ENCODE results near the gene KPNB1.

The KPNB1 gene

GRCh38 chr17:47649153-47649971 lies at the start of gene KPNB1:
Gene KPNB1, plus strand, starts transcription at chr17:47649919. Its CDS starts 326 bp downstream, at chr17:47650245.
- H3K27ac Mint-ChIP-seq, result peak within 1 kb of the TSS; percentile 99
- peaks cover 22% of the 10 kb centered on the region for H3K36me3 Mint-ChIP-seq
- no peaks in the 10 kb centered on the region for H3K9me3 Mint-ChIP-seq (ENCODE audit: low read depth)
- peak within 1 kb of the TSS; percentile 99 for H3K4me3 Mint-ChIP-seq
- peaks cover 55% of the 10 kb centered on the region for H3K4me1 Mint-ChIP-seq (ENCODE audit: low read depth)
- H3K27me3 Mint-ChIP-seq, result no peaks in the 10 kb centered on the region

DNA sequence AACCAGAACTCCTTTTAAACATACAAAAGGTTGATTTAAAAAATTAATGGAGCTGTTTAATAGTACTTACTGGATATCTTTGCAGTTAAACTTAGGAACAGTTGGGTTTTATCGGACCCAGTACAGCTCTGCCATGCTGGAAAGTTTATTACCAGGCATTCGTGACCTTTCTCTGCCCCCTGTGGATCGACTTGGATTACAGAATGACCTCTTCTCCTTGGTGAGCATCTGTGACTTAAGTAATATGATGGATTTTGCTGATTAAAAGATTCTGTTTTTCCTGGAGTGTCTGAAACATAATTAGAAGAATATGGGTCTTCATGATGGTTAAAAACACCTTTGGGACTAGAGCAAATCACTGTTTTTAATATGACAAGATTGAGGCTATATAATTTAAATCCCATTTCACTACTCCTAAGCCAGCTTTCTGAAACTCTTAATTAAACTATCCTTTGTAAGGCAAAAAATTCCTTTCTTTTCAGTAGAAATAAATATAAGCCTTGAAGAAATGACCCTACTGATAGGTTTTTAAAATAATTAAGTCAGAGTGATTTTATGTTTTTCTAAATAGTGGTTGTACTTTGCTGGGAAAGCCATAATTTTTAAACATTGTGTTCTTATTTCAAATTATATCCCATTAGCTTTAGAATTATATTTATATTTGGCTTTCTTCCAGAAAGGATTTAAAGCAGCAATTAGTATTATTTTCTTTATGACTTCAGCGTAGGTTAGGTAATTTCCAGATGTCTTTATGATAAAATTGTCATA lies 45.7 kb upstream of the KPNB1 start:
- Mint-ChIP-seq H3K4me3 (no peak overlapping the region), H3K4me1 (ENCODE audit: low read depth) (no peaks in the 10 kb centered on the region), H3K27ac (no peak overlapping the region), H3K9me3 (ENCODE audit: low read depth) (no peaks in the 10 kb centered on the region), H3K36me3 (peaks cover 9% of the 10 kb centered on the region), H3K27me3 (no peaks in the 10 kb centered on the region)

DNA sequence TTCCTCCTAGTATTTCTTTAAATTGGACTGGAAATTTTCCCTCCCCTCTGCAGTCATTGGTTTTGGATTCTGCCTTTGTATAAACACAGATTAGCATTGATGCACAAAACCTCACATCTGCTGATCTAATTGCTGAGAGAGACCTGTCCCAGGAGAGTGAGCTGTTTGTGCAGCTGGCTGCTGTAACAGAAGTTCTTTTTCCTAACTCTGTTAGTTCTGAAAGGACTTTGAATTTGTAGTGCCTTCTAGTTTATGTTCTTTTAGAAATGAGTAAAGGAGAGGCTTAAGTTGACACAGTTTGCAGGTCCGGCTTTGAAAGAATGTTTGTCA lies 45.2 kb upstream of the KPNB1 start:
- Mint-ChIP-seq H3K36me3 (peaks cover 9% of the 10 kb centered on the region), H3K4me1 (ENCODE audit: low read depth) (no peaks in the 10 kb centered on the region), H3K27me3 (no peaks in the 10 kb centered on the region), H3K9me3 (ENCODE audit: low read depth) (no peaks in the 10 kb centered on the region), H3K27ac (no peak overlapping the region), H3K4me3 (no peak overlapping the region)

- Mint-ChIP-seq H3K27ac (no peak overlapping the region), H3K36me3 (peaks cover 9% of the 10 kb centered on the region), H3K27me3 (no peaks in the 10 kb centered on the region), H3K4me1 (ENCODE audit: low read depth) (no peaks in the 10 kb centered on the region), H3K4me3 (no peak overlapping the region), H3K9me3 (ENCODE audit: low read depth) (no peaks in the 10 kb centered on the region)
These were observed 44.7 kb upstream of the KPNB1 start for GRCh38 chr17:47605011-47605410.

DNA sequence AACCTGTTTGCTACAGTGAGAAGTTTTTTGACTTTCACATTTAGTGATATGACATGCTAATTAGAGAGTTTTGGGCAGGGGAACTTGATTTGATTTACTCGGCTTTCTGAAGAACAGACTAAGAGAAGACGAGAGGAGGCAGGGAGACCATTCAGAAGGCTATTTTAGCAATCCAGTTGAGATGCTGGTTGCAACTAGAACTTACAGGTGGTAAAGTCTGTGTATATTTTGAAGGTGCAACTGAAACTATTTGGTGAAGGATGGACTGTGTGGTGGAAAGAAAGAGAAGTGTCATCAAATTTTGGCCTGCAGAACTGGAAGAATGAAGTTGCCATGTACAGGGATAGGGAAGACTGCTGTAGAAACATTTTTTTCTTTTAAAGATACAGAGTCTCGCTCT lies 42.2 kb upstream of the KPNB1 start:
- no peaks in the 10 kb centered on the region for H3K9me3 Mint-ChIP-seq (ENCODE audit: low read depth)
- H3K4me1 Mint-ChIP-seq (ENCODE audit: low read depth), result no peaks in the 10 kb centered on the region
- H3K4me3 Mint-ChIP-seq, result no peak overlapping the region
- H3K27ac Mint-ChIP-seq, result peak overlapping the region; percentile 72
- no peaks in the 10 kb centered on the region for H3K27me3 Mint-ChIP-seq
- H3K36me3 Mint-ChIP-seq, result peaks cover 9% of the 10 kb centered on the region

DNA sequence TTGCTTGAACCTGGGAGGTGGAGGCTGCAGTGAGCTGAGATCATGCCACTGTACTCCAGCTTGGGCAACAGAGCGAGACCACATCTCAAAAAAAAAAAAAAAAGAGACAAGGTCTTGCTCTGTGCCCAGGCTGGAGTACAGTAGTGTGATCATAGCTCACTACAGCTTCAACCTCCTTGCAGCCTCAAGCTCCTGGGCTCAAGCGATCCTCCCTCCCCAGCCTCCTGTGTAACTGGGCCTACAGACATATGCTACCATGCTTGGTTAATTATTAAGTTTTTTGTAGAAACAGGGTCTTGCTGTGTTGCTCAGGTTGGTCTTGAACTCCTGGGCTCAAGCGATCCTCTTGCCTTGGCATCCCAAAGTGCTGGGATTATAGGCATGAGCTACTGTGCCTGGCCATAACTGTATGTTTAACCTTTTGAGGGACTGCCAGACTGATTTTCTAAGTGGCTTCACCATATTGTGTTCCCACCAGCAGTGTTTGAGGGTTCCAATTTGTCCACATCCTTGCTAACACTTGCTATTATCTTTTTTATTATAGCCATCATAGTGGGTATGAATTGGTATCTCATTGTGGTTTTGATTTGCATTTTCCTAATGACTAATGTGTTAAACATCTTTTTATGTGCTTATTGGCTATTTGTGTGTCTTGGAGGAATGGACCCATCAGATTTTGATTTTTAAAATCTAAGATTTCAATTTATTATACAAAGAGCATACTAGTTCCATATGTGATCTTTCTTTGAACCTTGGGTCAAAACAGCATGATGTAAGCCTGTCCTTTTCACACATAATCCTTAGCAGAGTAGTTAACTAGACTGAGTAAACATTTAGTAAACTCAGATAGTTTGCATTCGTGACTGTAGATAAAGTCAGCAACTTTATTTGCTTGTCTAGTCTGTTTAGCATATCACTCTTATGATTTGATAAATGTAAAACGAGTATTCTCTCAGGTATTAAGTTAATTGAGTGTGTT lies 38.1 kb upstream of the KPNB1 start:
- H3K9me3 Mint-ChIP-seq (ENCODE audit: low read depth), result no peaks in the 10 kb centered on the region
- H3K27me3 Mint-ChIP-seq, result no peaks in the 10 kb centered on the region
- no peak overlapping the region for H3K4me3 Mint-ChIP-seq
- H3K27ac Mint-ChIP-seq, result peak overlapping the region; percentile 46
- H3K36me3 Mint-ChIP-seq, result peaks cover 6% of the 10 kb centered on the region
- H3K4me1 Mint-ChIP-seq (ENCODE audit: low read depth), result no peaks in the 10 kb centered on the region

GRCh38 chr17:47615766-47616424 lies 33.8 kb upstream of the KPNB1 start:
- no peak overlapping the region for H3K4me3 Mint-ChIP-seq
- H3K27me3 Mint-ChIP-seq, result no peaks in the 10 kb centered on the region
- H3K36me3 Mint-ChIP-seq, result peaks cover 14% of the 10 kb centered on the region
- peaks cover 9% of the 10 kb centered on the region for H3K4me1 Mint-ChIP-seq (ENCODE audit: low read depth)
- no peaks in the 10 kb centered on the region for H3K9me3 Mint-ChIP-seq (ENCODE audit: low read depth)
- peak overlapping the region; percentile 66 for H3K27ac Mint-ChIP-seq

- no peak overlapping the region for H3K4me3 Mint-ChIP-seq
- no peaks in the 10 kb centered on the region for H3K9me3 Mint-ChIP-seq (ENCODE audit: low read depth)
- H3K27ac Mint-ChIP-seq, result no peak overlapping the region
- no peaks in the 10 kb centered on the region for H3K27me3 Mint-ChIP-seq
- H3K36me3 Mint-ChIP-seq, result peaks cover 14% of the 10 kb centered on the region
- H3K4me1 Mint-ChIP-seq (ENCODE audit: low read depth), result peaks cover 14% of the 10 kb centered on the region
These were observed 31.3 kb upstream of the KPNB1 start for GRCh38 chr17:47618410-47618809.

- Mint-ChIP-seq H3K4me1 (ENCODE audit: low read depth) (peaks cover 14% of the 10 kb centered on the region), H3K36me3 (peaks cover 20% of the 10 kb centered on the region), H3K4me3 (peak overlapping the region; percentile 35), H3K27me3 (no peaks in the 10 kb centered on the region), H3K9me3 (ENCODE audit: low read depth) (no peaks in the 10 kb centered on the region), H3K27ac (peak overlapping the region; percentile 82)
These were observed 29.0 kb upstream of the KPNB1 start for GRCh38 chr17:47620503-47621245.

- Mint-ChIP-seq H3K9me3 (ENCODE audit: low read depth) (no peaks in the 10 kb centered on the region), H3K4me3 (no peak overlapping the region), H3K27ac (peak overlapping the region; percentile 82), H3K27me3 (no peaks in the 10 kb centered on the region), H3K36me3 (peaks cover 20% of the 10 kb centered on the region), H3K4me1 (ENCODE audit: low read depth) (peaks cover 14% of the 10 kb centered on the region)
These were observed 28.2 kb upstream of the KPNB1 start for GRCh38 chr17:47621293-47622179.

DNA sequence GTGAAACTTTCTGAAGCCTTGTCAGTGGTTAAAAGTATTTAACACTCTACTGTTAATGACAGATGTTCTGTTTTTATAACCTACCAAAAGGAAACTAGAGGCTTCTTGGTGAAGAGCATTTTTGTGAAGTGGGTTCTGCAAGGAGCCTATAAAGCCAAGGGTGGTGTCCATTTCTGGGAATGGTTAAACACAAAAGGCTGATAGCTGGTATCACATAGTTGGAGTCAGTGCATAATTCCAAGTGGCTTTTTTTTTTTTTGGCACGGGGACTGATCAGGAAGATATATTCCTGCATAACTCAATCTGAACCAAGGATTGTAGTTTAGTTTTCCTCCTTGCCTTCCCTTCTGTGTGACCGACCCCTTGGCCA lies 27.6 kb upstream of the KPNB1 start:
- Mint-ChIP-seq H3K27me3 (no peaks in the 10 kb centered on the region), H3K4me3 (no peak overlapping the region), H3K27ac (peak overlapping the region; percentile 46), H3K4me1 (ENCODE audit: low read depth) (peaks cover 14% of the 10 kb centered on the region), H3K9me3 (ENCODE audit: low read depth) (no peaks in the 10 kb centered on the region), H3K36me3 (peaks cover 20% of the 10 kb centered on the region)

DNA sequence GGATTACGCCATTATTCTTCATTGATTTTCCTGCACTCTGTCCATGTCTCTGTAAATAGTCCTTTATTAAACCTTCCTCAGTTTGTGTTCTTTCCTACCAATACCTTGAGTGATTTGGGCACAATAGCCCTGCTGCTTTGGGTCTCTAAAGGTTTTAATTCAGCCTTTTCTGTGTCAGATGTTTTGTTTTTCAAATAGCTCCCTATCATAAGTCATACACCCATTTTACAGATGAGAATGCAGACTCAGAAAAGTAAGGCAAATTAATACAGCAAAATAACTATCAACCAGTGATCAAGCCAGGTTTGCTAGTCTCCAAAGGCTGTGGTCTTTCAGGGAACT lies 25.0 kb upstream of the KPNB1 start:
- Mint-ChIP-seq H3K4me3 (no peak overlapping the region), H3K4me1 (ENCODE audit: low read depth) (peaks cover 14% of the 10 kb centered on the region), H3K9me3 (ENCODE audit: low read depth) (no peaks in the 10 kb centered on the region), H3K36me3 (peaks cover 10% of the 10 kb centered on the region), H3K27ac (no peak overlapping the region), H3K27me3 (no peaks in the 10 kb centered on the region)

DNA sequence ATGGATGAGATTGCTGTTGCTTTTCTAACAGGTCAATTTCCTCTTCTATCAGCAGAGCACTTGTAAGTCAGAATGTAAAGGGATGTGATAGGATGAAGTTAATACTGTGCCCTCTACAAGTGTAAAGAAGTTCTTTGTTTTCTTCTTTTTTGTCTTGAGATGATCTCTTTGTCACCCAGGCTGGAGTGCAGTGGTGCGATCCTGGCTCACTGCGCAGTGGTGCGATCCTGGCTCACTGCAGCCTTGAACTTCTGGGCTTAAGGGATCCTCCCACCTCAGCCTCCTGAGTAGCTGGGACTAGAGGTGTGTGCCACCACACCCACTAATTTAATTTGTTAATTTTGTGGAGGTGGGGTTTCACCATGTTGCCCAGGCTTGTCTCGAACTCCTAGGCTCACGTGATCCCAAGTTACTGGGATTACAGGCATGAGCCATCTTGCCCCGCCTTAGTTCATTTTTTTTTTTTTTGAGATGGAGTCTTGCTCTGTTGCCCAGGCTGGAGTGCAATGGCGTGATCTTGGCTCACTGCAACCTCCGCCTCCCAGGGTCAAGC lies 21.6 kb upstream of the KPNB1 start:
- no peaks in the 10 kb centered on the region for H3K4me1 Mint-ChIP-seq (ENCODE audit: low read depth)
- H3K4me3 Mint-ChIP-seq, result no peak overlapping the region
- H3K36me3 Mint-ChIP-seq, result peaks cover 8% of the 10 kb centered on the region
- H3K9me3 Mint-ChIP-seq (ENCODE audit: low read depth), result no peaks in the 10 kb centered on the region
- no peak overlapping the region for H3K27ac Mint-ChIP-seq
- no peaks in the 10 kb centered on the region for H3K27me3 Mint-ChIP-seq

Data from activated naive CD8-positive, alpha-beta T cell (primary cell).